Left hindlimb (tissue), 1 donor: Measurements from ENCODE around the gene SETBP1.

Experiments
- DNase-seq: peaks from one replicate; pipeline ENCODE4 v3.0.0-alpha.2; 2018

SETBP1 gene

GRCh38 chr18:44733069-44733753 is 52.5 kb downstream of the SETBP1 start:
- DNase-seq = no peak

- no peak for DNase-seq
These were observed 53.2 kb downstream of the SETBP1 start for GRCh38 chr18:44733754-44734465.

GRCh38 chr18:44735096-44735495 is 54.4 kb downstream of the SETBP1 start:
- DNase-seq = no peak

- DNase-seq = no peak
These were observed 56.1 kb downstream of the SETBP1 start for GRCh38 chr18:44736664-44737380.

GRCh38 chr18:44737623-44738022 is 56.9 kb downstream of the SETBP1 start:
- DNase-seq = no peak

- DNase-seq = no peak
These were observed 59.3 kb downstream of the SETBP1 start for GRCh38 chr18:44740000-44740399.

- DNase-seq = no peak
These were observed 60.4 kb downstream of the SETBP1 start for GRCh38 chr18:44741085-44741484.

- DNase-seq = peak; percentile 66
These were observed 60.8 kb downstream of the SETBP1 start for GRCh38 chr18:44741511-44741910.

GRCh38 chr18:44742126-44742525 is 61.4 kb downstream of the SETBP1 start:
- no peak for DNase-seq

GRCh38 chr18:44742718-44743311 is 62.1 kb downstream of the SETBP1 start:
- DNase-seq = peak; percentile 75

- DNase-seq = no peak
These were observed 62.9 kb downstream of the SETBP1 start for GRCh38 chr18:44743631-44744030.

- DNase-seq = no peak
These were observed 63.8 kb downstream of the SETBP1 start for GRCh38 chr18:44744161-44745121.

- no peak for DNase-seq
These were observed 66.5 kb downstream of the SETBP1 start for GRCh38 chr18:44747157-44747556.

GRCh38 chr18:44748582-44748981 is 67.9 kb downstream of the SETBP1 start:
- DNase-seq = no peak

- no peak for DNase-seq
These were observed 70.1 kb downstream of the SETBP1 start for GRCh38 chr18:44750774-44751173.

GRCh38 chr18:44754567-44754966 is 73.9 kb downstream of the SETBP1 start:
- DNase-seq = no peak

GRCh38 chr18:44758861-44759631 is 78.4 kb downstream of the SETBP1 start:
- no peak for DNase-seq

GRCh38 chr18:44759925-44760342 is 79.2 kb downstream of the SETBP1 start:
- no peak for DNase-seq

- DNase-seq = no peak
These were observed 81.1 kb downstream of the SETBP1 start for GRCh38 chr18:44761812-44762211.

- no peak for DNase-seq
These were observed 82.6 kb downstream of the SETBP1 start for GRCh38 chr18:44763327-44763726.

GRCh38 chr18:44764863-44765262 is 84.2 kb downstream of the SETBP1 start:
- no peak for DNase-seq
